Measurements from ENCODE around the gene IGFALS.

Gene IGFALS

GRCh38 chr16:1763521-1764511, 29.7 kb downstream of the IGFALS start:
- FAIRE-seq = no peak

- FAIRE-seq = no peak
Observed at GRCh38 chr16:1762879-1763520, 30.5 kb downstream of the IGFALS start.

- no peak for FAIRE-seq
Observed at GRCh38 chr16:1762196-1762878, 31.2 kb downstream of the IGFALS start.

- no peak for FAIRE-seq
Observed at GRCh38 chr16:1761751-1762150, 31.8 kb downstream of the IGFALS start.

- no peak for FAIRE-seq
Observed at GRCh38 chr16:1760911-1761310, 32.6 kb downstream of the IGFALS start.

- no peak for FAIRE-seq
Observed at GRCh38 chr16:1759511-1759910, 34.0 kb downstream of the IGFALS start.

- no peak for FAIRE-seq
Observed at GRCh38 chr16:1758923-1759322, 34.6 kb downstream of the IGFALS start.

- no peak for FAIRE-seq
Observed at GRCh38 chr16:1757714-1758461, 35.6 kb downstream of the IGFALS start.

- FAIRE-seq = no peak
Observed at GRCh38 chr16:1754204-1754603, 39.3 kb downstream of the IGFALS start.

- no peak for FAIRE-seq
Observed at GRCh38 chr16:1752853-1753252, 40.7 kb downstream of the IGFALS start.

GRCh38 chr16:1751946-1752345, 41.6 kb downstream of the IGFALS start:
- FAIRE-seq = no peak

- FAIRE-seq = no peak
Observed at GRCh38 chr16:1749152-1750117, 44.1 kb downstream of the IGFALS start.

GRCh38 chr16:1747934-1748333, 45.6 kb downstream of the IGFALS start:
- no peak for FAIRE-seq

GRCh38 chr16:1746693-1747195, 46.8 kb downstream of the IGFALS start:
- FAIRE-seq = no peak

- FAIRE-seq = no peak
Observed at GRCh38 chr16:1745900-1746692, 47.4 kb downstream of the IGFALS start.

- no peak for FAIRE-seq
Observed at GRCh38 chr16:1745181-1745899, 48.2 kb downstream of the IGFALS start.

- no peak for FAIRE-seq
Observed at GRCh38 chr16:1744338-1744840, 49.1 kb downstream of the IGFALS start.

- no peak for FAIRE-seq
Observed at GRCh38 chr16:1743376-1744337, 49.8 kb downstream of the IGFALS start.
